ENCODE measurements around the gene VAMP8.
"Not testable (repeated sequence)": the region's sequence is repeated elsewhere in the genome, so short reads cannot be mapped to it uniquely, and the experiment has no call there.

Gene VAMP8

DNA sequence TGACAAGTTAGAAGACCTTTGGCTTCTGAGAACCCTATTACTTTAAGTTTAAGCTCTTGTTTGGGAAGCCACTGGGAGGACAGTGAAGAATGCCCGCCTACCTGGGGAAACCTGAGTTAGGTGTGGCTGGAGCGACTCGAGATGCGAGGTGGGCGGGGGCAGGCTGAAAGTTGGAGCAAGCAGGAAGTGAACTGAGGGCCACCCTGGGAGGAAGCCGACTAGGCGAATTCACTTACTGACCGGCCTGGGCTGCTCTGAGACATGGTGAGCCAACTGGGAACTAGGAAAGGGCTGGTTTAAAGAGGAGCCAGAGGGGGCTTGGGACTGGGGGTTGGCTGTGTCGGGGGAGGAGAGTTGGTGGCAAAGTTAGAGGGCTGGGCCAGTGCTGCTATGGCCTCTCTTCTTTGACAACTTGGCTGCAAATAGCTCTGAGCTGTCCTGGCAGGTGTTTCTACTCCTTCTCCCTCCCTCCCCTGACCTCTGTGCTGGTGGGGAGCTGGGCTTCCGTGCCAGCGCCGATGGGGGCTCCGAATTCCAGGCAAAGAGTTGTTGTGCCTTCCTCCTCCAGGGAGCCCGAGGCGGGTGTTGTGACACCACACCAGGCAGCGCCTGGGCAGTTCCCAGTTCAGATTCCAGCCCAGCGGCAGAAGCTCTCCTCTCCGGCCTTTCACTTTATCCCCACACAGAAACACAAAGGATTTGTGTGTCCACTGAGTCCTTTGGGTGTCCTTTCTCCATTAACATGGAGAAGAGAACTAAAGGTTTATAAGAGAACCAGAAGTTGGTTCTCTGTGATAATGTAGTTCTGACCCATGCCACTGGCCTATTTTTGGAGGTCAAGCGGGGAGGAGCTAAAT, at the start of gene VAMP8:
Gene VAMP8, plus strand, starts transcription at position 201 of the 857 bp plus-strand sequence. Its CDS starts 61 bp downstream, at position 262.
- no peak for DNase-seq (ENCODE audit: low read depth)

DNA sequence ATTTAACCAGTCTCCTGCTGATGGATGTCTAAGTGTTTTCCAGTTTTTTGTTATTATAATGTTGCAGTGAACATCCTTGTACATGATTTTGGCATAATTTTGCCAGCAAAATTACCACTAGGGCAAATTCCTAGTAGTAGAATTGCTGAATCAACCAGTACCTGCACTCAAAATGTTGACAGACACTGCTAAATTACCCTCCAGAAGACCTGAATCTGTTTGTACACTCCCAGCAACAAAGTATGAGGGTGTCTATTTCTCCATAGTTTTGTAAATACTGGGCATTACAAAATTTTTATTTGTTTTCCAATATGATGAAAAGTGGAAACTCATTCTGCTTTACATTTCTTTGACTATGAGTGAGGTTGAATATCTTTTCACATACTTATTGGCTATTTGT, 49.6 kb upstream of the VAMP8 start:
- no peak for DNase-seq (ENCODE audit: low read depth)

DNA sequence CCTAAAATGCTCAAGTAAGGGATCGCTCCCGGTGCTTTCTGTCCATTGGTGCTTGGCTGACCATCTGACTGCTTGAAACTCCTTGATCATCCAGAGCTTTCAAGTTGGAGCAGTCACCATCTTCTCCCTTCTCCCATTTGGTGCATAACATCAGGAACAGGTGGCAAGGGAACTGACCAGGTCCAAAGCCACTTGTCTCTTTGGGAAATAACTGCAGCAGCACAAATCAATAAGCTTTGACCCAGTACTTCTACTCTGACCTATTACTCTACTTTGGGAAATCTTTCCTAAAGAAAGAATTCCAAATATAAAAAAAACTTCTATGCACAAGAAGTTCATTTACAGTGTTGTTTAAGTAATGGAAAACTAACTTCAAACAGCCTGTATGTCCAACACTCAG, 49.0 kb upstream of the VAMP8 start:
- DNase-seq (ENCODE audit: low read depth): no peak

DNA sequence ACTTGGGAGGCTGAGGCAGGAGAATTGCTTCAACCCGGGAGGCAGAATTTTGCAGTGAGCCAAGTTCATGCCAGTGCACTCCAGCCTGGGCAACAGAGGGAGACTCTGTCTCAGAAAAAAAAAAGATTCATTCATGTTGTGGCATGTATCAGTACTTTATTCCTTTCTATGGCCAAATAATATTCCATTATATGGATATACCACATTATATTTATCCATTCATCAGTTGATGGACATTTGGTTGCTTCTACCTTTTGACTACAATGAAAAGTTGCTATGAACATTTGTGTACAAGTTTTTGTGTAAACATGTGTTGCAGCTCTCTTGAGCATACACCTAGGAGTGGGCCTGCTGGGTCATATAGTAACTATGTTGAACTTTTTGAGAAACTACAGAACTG, 47.6 kb upstream of the VAMP8 start:
- no peak for DNase-seq (ENCODE audit: low read depth)

DNA sequence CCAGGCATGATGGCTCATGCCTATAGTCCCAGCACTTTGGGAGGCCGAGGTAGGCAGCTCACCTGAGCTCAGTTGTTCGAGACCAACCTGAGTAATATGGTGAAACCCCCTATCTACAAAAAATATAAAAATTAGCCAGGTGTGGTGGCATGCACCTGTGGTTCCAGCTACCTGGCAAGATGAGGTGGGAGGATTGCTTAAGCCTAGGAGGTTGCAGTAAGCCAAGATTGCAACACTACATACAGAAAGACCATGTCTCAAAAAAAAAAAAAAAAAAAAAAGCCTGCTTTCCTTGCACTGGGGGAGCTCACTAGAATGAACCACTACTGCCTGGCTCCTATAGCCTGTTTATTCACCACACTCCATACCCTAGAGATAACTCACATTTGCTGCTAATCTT, 45.8 kb upstream of the VAMP8 start:
- DNase-seq (ENCODE audit: low read depth): no peak

DNA sequence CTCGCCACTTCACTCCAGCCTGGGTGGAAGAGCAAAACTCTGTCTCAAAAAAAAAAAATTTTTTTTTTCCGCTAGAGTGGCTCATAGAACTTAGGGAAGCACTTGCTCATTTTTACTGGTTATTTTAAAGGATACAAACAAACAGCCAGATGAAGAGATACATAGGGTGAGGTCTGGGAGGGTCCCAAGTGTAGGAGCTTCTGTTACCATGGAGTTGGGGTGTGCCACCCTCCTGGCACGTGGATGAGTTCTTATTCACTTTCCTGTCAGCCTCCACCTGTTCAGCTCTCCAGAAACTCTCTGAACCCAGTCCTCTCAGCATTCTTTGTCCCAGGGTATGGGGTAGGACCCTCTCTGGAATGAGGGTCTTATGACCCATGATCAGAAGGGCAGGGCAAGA, 43.3 kb upstream of the VAMP8 start:
- DNase-seq (ENCODE audit: low read depth): no peak

DNA sequence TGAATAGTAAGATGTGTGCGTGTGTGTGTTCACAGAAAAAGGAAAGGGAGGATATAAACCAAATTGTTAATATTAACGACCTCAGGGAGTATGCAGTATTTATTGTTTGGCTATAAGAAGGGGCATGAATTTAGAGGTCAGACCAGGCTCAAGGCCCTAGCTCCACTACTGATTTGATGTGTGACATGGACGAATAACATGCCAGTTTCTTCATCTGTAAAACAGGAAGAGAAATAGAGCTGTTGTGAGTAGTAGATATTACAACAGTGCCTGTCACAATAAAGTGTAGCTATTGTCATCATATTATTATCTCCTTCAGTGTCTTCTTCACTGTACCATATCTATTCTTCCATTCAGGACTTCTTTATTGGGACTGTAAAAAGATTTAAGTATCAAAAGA, 42.5 kb upstream of the VAMP8 start:
- DNase-seq (ENCODE audit: low read depth): no peak

DNA sequence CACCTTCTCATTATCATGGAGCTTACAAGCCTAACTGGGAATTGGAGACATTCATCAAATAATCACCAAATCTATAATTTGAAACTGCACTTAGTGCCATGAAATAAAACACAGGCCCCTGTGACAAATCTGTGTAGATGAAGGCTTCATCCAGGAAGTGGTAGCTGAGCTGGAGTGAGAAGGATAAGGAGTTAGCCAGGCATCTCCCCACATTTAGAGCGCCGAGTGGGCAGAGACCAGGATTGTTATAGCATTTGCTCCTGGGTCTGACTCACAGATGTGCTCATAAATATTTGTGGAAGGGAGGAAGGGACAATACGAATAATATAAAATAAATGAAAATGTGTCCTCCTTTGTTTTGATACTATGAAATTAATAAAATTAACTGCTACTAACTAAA, 40.9 kb upstream of the VAMP8 start:
- DNase-seq (ENCODE audit: low read depth): peak; percentile 68

DNA sequence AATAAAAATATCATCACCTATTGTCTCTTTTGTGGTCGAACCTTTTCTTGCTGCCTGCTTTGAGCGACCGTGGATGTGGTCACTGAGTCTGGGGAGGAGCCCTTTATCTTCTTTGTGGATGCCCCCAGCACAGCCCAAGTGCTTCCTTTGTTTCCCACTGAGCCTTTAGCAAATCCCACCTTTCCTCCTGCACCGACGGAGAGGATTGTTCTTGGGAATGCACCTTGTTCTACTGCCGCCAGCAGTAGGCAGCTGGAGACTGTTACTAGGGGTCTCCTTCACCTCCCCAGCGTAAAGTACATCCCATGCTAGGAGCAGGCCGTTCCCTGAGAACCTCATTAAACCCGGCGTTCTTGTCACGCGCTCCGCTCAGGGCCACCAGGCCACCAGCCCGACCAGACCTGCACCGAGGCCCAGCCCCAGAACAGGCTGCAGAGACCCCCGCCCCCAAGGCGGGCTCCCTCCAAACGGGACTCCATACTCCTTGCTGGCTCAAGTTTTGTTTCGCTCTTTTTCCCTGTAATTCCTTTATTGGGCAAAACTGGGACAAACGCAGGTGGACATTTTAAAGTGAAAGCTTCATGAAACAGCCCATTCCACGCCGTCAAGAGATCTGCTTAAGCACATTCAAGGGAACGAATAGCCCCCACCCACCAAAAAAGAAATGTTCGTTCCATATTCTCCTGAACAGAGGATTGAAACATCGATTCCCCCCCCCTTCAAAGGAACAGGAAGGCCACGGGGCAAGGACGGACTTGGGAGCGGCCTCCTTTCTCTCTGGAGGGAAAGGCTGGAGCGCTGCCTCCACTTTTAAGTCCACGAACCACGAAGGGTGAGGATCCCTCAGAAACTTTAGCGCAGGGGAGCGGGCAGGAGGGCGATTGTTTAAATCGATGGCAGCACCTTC, 39.5 kb upstream of the VAMP8 start:
- no peak for DNase-seq (ENCODE audit: low read depth)

DNA sequence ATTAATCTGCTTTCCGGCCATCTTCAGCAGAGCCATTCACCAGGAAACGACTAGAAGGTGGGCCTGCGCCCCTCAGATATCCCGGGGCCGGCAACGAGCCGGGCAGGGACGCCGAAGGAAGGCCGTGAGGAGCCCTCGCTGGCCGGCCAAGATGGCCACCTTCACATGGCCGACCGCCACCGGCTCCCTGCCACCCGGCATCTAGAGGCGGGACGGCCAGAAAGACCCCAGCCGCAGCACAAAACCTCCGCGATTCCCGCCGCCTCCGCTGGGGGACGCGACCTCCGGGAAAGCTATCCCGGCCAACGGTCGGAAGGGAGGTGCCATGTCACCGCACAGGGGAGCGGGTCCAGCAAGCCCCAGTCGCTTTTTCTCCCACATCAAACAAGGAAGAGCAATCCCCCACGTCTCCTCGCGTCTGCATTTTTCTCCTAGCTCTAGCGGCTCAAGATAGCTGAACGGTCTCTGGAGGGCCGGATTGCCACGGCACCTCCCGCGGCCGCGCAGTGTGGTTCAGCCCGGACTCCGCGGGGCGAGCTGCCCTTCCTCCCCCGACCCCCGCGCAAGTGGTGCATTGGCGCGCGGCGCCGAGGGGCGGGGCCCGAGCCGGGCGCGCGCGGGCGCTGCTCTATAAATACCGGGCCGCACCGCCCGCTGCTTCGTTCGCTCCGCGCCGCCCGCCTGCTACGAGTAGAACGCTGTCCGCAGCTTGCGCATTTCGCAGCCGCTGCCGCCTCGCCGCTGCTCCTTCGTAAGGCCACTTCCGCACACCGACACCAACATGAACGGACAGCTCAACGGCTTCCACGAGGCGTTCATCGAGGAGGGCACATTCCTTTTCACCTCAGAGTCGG, 38.7 kb upstream of the VAMP8 start, which contains the start of gene MAT2A:
Gene MAT2A, plus strand, starts transcription at position 662 of the 854 bp plus-strand sequence. Its CDS starts 120 bp downstream, at position 782.
- peak; percentile 76 for DNase-seq (ENCODE audit: low read depth)

DNA sequence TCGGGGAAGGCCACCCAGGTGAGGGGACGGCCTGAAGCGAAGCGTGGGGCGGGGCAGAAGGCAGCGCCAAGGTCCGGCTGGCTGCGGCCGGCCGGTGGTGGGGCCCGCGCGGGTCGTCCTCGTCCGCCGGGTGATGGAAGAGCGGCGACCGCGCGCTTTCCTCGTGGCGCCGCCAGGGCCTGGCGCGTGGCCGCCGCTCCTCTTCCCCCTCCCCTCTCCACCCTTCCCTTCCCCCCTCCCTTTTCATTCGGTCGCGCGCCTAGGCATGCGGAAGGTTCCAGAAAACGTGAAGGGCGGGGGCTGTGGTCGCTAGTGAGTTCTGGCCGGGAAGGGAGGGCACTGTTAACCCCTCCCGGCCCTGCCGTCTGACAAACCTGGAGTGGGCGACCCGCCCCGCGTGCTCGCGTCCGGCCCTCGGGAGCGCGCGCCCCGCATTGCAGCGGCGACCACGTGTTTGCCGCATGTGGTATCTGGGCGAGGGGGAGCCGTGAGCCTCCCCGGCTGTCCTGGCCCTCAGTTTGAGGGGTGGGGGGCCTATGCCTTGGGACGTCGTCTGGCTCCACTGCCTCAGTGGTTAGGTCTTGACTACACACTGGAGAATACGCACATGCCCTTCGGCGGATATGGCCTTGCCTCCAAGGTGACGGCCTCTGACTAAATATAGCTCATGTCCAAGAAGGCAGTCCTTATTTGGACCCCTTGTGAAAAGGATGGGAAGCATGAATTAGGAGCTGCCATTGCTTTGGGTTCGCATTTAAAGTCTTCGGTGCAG, 37.8 kb upstream of the VAMP8 start:
- peak; percentile 46 for DNase-seq (ENCODE audit: low read depth)

DNA sequence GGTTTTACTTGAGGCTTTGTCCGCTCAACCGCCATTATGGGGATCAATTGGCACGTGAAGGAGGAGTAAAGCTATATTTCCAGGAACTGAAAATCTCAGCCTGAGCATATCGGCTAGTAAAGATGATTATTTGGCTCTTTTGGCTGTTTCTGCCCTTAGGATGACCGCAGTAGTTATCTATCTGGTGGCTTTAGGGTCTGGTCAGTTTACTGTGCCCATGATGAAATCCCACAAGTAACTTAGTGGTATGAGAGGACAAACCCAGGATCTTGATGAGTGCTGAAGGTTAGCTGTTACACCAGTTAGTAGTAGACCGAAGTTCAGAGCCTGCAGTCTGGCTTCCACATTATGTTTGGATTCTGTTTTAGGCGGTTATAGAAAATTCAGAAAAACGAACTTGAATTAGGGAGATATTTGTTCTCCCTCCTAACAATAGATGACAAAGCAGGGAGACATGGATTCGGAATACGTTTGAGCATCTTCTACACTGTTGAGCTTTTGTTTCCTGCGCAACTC, 37.2 kb upstream of the VAMP8 start:
- no peak for DNase-seq (ENCODE audit: low read depth)

DNA sequence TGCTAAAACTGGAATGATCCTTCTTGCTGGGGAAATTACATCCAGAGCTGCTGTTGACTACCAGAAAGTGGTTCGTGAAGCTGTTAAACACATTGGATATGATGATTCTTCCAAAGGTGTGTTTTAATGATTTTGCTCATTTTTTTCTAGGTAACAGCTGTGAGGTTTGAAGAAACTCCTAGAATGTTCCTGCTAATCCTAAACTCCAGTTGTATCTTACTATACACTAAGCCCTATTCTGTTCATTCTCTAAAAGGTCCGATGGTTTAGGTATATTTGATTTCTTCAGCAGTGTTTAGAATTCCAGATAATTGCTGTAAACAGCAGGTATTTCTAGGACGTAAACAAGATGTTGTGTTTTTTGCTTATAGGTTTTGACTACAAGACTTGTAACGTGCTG, 36.1 kb upstream of the VAMP8 start:
- no peak for DNase-seq (ENCODE audit: low read depth)

DNA sequence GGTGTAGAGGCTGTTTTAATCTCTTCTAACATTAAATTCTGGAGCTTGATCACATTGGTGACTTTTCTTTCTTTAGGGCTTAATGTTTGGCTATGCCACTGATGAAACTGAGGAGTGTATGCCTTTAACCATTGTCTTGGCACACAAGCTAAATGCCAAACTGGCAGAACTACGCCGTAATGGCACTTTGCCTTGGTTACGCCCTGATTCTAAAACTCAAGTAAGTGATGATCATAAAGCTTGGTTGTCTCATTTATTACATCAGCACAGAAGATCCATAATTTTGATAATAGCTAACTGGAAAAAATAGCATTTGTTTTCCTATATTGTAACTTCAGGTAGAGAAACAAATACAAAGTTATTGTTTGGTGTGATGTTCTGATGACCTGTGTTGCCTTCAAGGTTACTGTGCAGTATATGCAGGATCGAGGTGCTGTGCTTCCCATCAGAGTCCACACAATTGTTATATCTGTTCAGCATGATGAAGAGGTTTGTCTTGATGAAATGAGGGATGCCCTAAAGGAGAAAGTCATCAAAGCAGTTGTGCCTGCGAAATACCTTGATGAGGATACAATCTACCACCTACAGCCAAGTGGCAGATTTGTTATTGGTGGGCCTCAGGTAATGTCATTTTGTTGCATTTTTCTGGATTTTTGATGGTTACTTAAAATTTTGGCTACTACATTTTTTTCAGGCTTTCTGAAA, 35.5 kb upstream of the VAMP8 start:
- no peak for DNase-seq (ENCODE audit: low read depth)

DNA sequence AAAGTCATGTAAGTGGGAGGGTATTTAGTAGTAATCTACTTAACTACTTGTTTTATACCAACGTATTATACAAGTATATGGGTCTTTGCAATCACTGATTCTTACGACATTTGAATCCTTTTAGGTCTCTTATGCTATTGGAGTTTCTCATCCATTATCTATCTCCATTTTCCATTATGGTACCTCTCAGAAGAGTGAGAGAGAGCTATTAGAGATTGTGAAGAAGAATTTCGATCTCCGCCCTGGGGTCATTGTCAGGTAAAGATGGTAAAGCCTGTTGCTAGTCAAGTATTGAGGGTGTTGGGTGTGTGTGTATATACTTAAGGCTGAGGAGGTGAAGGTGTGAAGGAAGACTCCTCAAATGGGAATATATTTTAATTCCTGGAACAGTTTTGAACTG, 34.6 kb upstream of the VAMP8 start:
- no peak for DNase-seq (ENCODE audit: low read depth)

DNA sequence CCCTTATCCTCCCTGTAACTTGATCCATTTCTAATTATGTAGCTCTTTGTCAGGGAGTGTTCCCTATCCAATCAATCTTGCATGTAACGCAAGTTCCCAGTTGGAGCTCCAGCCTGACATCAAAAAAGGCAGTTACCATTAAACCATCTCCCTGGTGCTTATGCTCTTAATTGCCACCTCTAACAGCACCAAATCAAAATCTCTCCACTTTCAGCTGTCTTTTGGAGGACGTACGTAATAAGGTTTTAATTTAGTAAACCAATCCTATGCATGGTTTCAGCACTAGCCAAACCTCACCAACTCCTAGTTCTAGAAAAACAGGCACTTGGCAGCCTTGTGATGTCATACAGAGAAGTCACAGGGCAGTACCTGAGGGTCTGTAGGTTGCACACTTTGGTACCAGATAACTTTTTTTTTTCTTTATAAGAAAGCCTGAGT, 33.1 kb upstream of the VAMP8 start:
- not testable (repeated sequence) for DNase-seq (ENCODE audit: low read depth)

DNA sequence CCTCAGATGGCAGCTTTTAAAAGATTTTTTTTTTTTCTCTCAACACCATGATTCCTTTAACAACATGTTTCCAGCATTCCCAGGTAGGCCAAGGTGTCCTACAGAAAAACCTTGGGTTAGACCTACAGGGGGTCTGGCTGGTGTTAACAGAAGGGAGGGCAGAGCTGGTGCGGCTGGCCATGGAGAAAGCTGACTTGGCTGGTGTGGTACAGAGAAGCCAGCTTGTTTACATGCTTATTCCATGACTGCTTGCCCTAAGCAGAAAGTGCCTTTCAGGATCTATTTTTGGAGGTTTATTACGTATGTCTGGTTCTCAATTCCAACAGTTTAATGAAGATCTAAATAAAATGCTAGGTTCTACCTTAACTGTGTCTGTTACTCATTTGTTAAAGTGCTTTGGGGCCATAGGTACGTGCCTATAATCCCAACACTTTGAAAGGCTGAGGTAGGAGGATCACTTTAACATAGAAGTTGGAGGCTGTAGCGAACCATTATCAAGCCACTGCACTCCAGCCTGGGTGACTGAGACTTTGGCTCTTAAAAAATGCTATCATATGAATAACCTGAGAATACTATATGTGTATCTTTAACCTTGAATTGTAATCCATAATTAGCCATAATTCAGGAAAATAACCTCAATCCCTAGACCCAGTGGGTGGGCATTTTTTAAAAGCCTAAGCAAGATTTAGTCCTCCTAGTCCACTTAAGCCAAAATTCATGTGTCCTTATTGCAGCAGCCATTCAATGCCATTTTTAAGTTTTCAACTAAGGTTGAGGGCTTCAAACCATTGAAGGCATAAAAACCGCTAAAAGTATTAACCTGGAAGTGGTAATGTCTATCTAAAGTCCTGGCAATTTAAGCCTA, 32.2 kb upstream of the VAMP8 start:
- not testable (repeated sequence) for DNase-seq (ENCODE audit: low read depth)

DNA sequence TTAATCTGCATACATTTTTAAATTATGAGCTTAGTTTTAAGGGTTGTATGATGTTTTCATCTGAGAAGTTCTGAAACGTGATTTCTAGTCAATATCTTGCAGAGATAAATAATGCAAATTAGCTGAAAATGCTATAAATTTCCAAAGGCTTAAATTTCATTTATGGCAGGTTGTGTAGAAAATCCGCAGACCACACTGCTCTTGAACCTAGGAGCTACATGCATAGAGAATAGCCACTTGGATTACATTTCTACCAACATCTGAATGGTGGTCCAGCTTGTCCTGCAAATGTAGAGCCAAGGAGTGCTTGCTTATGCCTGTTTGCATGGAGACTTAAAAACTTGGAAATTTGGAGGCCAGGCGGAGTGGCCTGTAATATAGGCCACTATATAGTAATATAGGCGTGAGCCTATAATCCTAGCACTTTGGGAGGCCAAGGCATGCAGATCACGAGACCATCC, 31.6 kb upstream of the VAMP8 start:
- DNase-seq (ENCODE audit: low read depth): no peak
